Vagina (tissue), 2 donors: Measurements from ENCODE around the gene EPN1.

Experiments used
- CTCF ChIP-seq, 3 experiments: fragments of 450-650 bp in 2 of 3; fragments of 200-600 bp in 1 of 3; sonication (generic) in 1 of 3; IDR thresholded peaks; one replicate each; pipeline ENCODE4 v1.5.1; 2017 to 2019; ENCODE audit warnings: antibody characterized with exemption in 3 of 3, mild to moderate bottlenecking in 2 of 3, moderate library complexity in 2 of 3
- POLR2AphosphoS5 ChIP-seq, 2 donors: sonication (generic); formaldehyde crosslinking; IDR thresholded peaks; one replicate each; pipeline ENCODE4 v1.9.0; 2017; ENCODE audit warnings: antibody characterized with exemption in 2 of 2, mild to moderate bottlenecking in 2 of 2, low read depth in 1 of 2; ENCODE audit not compliant: insufficient read depth in 1 of 2

GRCh38 chr19:55716531-55716930 lies 41.5 kb downstream of the EPN1 start:
- TF ChIP-seq CTCF (IDR thresholded peaks at IDR 0.05) (no peak), POLR2AphosphoS5 (IDR thresholded peaks at IDR 0.05; ENCODE audit: insufficient read depth in 1 of 2, low read depth in 1 of 2) (no peak)
